NCI-H1417 treated with DMSO at 0.1 percent for 48 hours (cell line): ENCODE results near the gene LCMT1.
"Not testable (repeated sequence)": the region's sequence is repeated elsewhere in the genome, so short reads cannot be mapped to it uniquely, and the experiment has no call there.

Experiments
- DNase-seq: peaks from one replicate; lab custom pipeline; 2025; lab: John Stamatoyannopoulos, UW

Gene LCMT1

GRCh38 chr16:25148568-25149215 lies 37.1 kb downstream of the LCMT1 start:
- DNase-seq = no peak

- no peak for DNase-seq
These were observed 40.5 kb downstream of the LCMT1 start for GRCh38 chr16:25151996-25152395.

GRCh38 chr16:25155553-25156460 lies 44.3 kb downstream of the LCMT1 start:
- DNase-seq = no peak

- no peak for DNase-seq
These were observed 45.8 kb downstream of the LCMT1 start for GRCh38 chr16:25157271-25157875.

- DNase-seq = no peak
These were observed 46.9 kb downstream of the LCMT1 start for GRCh38 chr16:25158401-25158800.

- no peak for DNase-seq
These were observed 50.3 kb downstream of the LCMT1 start for GRCh38 chr16:25161753-25162367.

- no peak for DNase-seq
These were observed 52.1 kb downstream of the LCMT1 start for GRCh38 chr16:25163683-25164082.

- no peak for DNase-seq
These were observed 53.7 kb downstream of the LCMT1 start for GRCh38 chr16:25165284-25165683.

GRCh38 chr16:25167920-25168319 lies 56.4 kb downstream of the LCMT1 start:
- not testable (repeated sequence) for DNase-seq

- no peak for DNase-seq
These were observed 59.8 kb downstream of the LCMT1 start for GRCh38 chr16:25171390-25171789.

GRCh38 chr16:25172831-25173230 lies 61.3 kb downstream of the LCMT1 start:
- DNase-seq = no peak

GRCh38 chr16:25174285-25174684 lies 62.7 kb downstream of the LCMT1 start:
- no peak for DNase-seq

- DNase-seq = no peak
These were observed 64.6 kb downstream of the LCMT1 start for GRCh38 chr16:25176136-25176535.

- DNase-seq = no peak
These were observed 65.9 kb downstream of the LCMT1 start for GRCh38 chr16:25177512-25177830.

- DNase-seq = no peak
These were observed 66.5 kb downstream of the LCMT1 start for GRCh38 chr16:25177831-25178688.

- DNase-seq = not testable (repeated sequence)
These were observed 69.7 kb downstream of the LCMT1 start for GRCh38 chr16:25181236-25181635.

- no peak for DNase-seq
These were observed 73.2 kb downstream of the LCMT1 start for GRCh38 chr16:25184771-25185170.

GRCh38 chr16:25187491-25187795 lies 75.9 kb downstream of the LCMT1 start:
- no peak for DNase-seq

- no peak for DNase-seq
These were observed 77.8 kb downstream of the LCMT1 start for GRCh38 chr16:25189305-25189704.

GRCh38 chr16:25192096-25192495 lies 80.6 kb downstream of the LCMT1 start:
- DNase-seq = no peak

- DNase-seq = no peak
These were observed 82.8 kb downstream of the LCMT1 start for GRCh38 chr16:25194273-25194878.
